NOMO-1 treated with dmso at 0.1 percent for 144 hours (cell line): ENCODE measurements around the gene IL1R2.

Experiments used
- DNase-seq: peaks from one replicate; lab custom pipeline; 2025; ENCODE audit not compliant: unreplicated experiment; lab: John Stamatoyannopoulos, UW

IL1R2 gene

GRCh38 chr2:102018823-102019445 lies 27.2 kb downstream of the IL1R2 start:
- no peak for DNase-seq

GRCh38 chr2:102020596-102021170 lies 28.9 kb downstream of the IL1R2 start:
- DNase-seq = no peak

DNA sequence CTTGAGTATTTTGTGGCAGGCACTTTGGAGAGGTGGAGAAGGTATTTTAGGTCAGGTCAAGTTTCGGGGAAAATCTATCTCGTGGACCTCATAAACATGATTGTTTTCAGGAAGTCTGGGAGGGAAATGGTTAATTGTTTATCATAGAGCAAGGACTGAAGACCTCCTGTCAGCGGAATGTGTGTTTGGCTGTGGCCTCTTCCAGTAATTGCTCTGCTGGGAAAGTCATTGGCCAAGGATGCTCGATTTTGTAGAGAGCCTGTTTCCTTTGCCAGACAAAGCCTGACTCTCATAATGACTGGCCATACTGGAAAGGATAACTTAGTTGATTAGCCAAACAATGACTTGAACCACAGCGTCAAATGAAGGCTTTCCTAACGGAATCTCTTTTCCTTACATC lies 30.0 kb downstream of the IL1R2 start:
- DNase-seq = no peak

DNA sequence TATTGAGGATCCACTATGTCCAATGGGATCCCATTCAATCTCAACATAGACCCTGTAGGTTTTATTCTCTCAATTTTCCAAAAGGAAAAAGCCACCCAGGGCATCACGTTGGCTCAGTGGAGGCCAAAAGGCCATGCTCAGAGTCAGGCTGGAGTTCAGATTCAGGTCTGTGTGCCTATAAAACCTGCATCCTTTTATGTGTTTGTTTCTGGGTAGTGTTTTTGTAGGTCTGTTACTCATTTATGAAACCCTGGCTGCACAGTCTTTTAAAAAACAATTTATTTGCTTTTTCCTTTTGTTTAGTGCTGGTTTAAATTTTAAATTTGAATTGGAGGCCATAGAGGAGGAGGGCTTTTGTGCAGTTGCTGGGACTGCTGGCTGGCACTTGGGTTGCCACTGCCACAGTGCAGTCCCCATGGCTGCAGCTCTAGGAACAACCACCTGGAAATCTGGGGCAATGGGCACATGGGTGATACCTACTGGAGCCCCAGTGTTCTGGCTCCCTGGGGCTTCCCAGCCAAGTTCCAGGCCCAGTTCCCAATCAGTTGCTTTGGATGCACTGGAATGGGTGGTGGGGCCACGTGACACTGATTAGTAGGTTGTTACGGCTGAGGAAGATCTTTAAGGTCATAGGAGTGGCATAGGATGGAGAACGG lies 31.3 kb downstream of the IL1R2 start:
- no peak for DNase-seq

- DNase-seq = no peak
Observed at GRCh38 chr2:102024410-102024809, 32.6 kb downstream of the IL1R2 start.

- DNase-seq = no peak
Observed at GRCh38 chr2:102025016-102025501, 33.3 kb downstream of the IL1R2 start.

DNA sequence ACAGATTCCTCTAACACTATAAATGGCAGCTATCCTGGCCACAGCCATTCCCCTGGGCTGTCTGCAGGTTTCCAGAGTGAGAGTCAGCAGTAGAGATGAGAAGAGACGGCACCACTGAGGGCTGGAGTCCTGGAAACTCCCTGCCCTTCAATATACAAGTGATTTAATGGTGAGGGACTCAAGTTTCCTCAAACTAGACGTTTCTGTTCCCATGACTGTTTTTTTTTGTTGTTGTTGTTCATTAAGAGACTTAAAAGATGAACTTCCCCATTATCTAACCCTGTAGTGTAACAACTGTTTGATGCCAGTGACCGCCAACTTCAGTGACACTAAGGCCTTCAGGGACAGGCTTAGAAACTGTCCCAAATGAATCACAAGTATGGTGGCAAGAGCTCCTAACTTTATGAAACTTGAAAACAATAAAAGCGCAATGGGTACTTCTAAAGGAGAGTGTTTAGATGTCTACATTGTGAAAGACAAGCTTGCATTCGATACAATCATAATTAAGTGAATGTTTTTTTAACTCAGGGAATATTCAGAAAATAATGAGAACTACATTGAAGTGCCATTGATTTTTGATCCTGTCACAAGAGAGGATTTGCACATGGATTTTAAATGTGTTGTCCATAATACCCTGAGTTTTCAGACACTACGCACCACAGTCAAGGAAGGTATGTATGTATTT lies 34.0 kb downstream of the IL1R2 start:
- DNase-seq = no peak

GRCh38 chr2:102027036-102027980 lies 35.5 kb downstream of the IL1R2 start:
- DNase-seq = no peak

- DNase-seq = no peak
Observed at GRCh38 chr2:102028470-102028869, 36.7 kb downstream of the IL1R2 start.

DNA sequence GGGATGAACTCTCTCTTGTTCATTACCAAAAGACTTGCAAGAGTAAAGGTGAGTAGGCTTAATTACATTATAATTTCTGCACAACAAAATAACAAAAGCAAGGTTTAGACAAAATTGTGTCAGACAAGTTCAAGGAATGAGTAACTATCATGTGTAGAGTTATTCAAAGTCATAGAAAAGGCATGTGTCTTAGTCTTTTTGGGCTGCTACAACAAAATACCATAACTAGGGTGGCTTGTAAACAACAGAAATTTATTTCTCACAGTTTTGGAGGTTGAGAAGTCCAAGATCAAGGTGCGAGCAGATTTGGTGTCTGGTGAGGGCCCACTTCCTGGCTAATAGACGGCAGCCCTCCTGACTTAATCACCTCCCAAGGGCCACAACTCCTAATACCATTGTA lies 37.6 kb downstream of the IL1R2 start:
- DNase-seq = no peak

GRCh38 chr2:102029952-102030351 lies 38.2 kb downstream of the IL1R2 start:
- DNase-seq = no peak

- DNase-seq = no peak
Observed at GRCh38 chr2:102030502-102030854, 38.7 kb downstream of the IL1R2 start.

GRCh38 chr2:102030855-102031527 lies 39.2 kb downstream of the IL1R2 start:
- no peak for DNase-seq

GRCh38 chr2:102032368-102033030 lies 40.7 kb downstream of the IL1R2 start:
- no peak for DNase-seq

DNA sequence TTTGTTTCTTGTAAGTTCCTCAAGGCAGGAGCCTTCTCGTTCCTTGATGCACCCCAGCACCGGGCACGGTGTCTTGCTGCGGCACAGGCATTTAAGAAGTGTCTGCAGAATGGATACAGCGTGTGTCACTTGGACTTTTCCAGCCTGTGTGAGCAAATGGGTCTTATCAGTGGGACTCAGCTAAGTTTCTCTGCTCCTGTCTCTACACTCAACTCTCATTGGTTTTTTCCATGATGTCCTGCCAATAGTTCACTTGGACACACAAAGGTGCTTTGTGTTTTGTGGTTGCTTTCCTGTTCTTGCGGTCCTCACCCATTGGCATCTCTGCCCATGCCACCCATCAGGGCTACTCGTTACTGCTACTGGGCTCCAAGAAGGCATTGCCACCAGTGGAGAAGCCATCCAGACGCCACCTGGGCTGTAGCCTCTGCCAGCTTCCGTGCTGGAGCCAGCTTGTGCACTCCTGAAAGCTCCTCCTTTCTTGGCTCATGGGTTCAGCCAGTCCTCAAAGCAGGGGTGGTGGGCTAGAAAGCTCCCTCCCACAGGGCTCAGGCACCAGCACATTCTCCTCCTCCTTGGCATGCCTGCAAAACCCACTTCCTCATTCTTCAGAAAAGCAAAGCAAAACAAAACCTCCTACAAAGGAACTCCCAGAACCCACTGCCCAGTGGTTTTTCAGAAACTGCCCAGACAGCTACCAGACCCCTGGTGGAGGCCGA lies 41.4 kb downstream of the IL1R2 start:
- DNase-seq = peak; percentile 94

- no peak for DNase-seq
Observed at GRCh38 chr2:102033750-102034682, 42.3 kb downstream of the IL1R2 start.

- no peak for DNase-seq
Observed at GRCh38 chr2:102034683-102035548, 43.2 kb downstream of the IL1R2 start.
